ENCODE results near the gene AGT. TPM values are rescaled to one million over a fixed set of nuclear protein-coding genes. Genes with fewer than 3 reads are reported as not detected.

Gene AGT
- total RNA-seq, 2 donors from 2014 or later = 4.7 to 12.0 TPM

DNA sequence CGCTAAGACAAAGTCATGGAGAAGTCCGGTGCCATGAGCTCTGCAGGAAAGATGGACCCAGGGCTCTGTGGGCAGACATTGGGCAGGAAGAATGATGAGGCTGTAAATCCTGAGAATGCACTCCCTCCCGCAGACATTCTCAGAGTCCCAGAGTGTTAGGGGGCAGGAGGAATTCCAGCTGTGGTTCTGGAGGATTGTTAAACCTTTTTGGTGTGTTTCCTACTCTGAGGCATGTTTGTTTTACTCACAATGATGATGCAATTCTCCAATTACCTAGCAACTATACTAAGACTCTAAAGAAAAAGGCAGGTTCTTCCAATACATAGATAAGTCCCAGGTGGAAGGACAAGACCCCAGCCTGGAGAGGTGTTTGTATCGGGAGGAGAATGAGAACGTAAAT lies 30.5 kb upstream of the AGT start:
- Histone ChIP-seq H3K4me1 (replicated peaks) (no peaks in the 10 kb centered on the region), H3K9me3 (no peaks in the 10 kb centered on the region), H3K27me3 (replicated peaks; ENCODE audit: insufficient read depth) (no peaks in the 10 kb centered on the region), H3K36me3 (no peaks in the 10 kb centered on the region), H3K27ac (no peak overlapping the region), H3K4me3 (no peak overlapping the region)
- DNase-seq (ENCODE audit: low spot score) = no peak
- no peak for TF ChIP-seq POLR2A (IDR thresholded peaks at IDR 0.05)
- no peak for TF ChIP-seq POLR2AphosphoS5 (IDR thresholded peaks at IDR 0.05)
- TF ChIP-seq, protein P1, sequence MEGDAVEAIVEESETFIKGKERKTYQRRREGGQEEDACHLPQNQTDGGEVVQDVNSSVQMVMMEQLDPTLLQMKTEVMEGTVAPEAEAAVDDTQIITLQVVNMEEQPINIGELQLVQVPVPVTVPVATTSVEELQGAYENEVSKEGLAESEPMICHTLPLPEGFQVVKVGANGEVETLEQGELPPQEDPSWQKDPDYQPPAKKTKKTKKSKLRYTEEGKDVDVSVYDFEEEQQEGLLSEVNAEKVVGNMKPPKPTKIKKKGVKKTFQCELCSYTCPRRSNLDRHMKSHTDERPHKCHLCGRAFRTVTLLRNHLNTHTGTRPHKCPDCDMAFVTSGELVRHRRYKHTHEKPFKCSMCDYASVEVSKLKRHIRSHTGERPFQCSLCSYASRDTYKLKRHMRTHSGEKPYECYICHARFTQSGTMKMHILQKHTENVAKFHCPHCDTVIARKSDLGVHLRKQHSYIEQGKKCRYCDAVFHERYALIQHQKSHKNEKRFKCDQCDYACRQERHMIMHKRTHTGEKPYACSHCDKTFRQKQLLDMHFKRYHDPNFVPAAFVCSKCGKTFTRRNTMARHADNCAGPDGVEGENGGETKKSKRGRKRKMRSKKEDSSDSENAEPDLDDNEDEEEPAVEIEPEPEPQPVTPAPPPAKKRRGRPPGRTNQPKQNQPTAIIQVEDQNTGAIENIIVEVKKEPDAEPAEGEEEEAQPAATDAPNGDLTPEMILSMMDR (IDR thresholded peaks at IDR 0.05) = no peak
- intact Hi-C loops (cut with DNase I) = no loop called here
- 46% methylated on average over 5 of the region's 5 CpGs for WGBS

DNA sequence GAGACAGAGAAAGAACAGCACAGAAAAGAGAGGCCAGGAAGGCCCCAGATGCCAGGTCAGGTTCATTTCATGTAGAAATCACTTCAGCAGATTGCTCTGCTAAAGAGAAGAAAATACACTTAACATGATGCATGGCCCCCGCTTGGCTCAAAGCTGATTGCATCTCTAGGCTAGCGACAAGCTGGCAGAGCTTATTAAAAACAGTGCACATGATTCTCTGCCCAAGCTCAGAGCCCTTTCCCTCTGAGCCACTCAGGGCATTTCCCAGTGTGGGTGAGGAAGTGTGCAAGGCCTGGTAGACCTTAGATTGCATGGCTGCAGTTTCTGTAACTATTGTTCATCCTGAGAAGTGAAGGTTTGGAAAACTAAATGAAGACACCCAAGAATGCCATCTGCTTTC lies 30.0 kb upstream of the AGT start:
- no peak for DNase-seq (ENCODE audit: low spot score)
- H3K36me3 ChIP-seq = no peaks in the 10 kb centered on the region
- no peak overlapping the region for H3K4me3 ChIP-seq
- 46% methylated on average over 2 of the region's 2 CpGs for WGBS
- no peak for TF ChIP-seq POLR2A (IDR thresholded peaks at IDR 0.05)
- no peak for TF ChIP-seq POLR2AphosphoS5 (IDR thresholded peaks at IDR 0.05)
- H3K27ac ChIP-seq = no peak overlapping the region
- H3K27me3 ChIP-seq (replicated peaks; ENCODE audit: insufficient read depth) = no peaks in the 10 kb centered on the region
- intact Hi-C loops (cut with DNase I) = no loop called here
- H3K4me1 ChIP-seq (replicated peaks) = no peaks in the 10 kb centered on the region
- H3K9me3 ChIP-seq = no peaks in the 10 kb centered on the region

DNA sequence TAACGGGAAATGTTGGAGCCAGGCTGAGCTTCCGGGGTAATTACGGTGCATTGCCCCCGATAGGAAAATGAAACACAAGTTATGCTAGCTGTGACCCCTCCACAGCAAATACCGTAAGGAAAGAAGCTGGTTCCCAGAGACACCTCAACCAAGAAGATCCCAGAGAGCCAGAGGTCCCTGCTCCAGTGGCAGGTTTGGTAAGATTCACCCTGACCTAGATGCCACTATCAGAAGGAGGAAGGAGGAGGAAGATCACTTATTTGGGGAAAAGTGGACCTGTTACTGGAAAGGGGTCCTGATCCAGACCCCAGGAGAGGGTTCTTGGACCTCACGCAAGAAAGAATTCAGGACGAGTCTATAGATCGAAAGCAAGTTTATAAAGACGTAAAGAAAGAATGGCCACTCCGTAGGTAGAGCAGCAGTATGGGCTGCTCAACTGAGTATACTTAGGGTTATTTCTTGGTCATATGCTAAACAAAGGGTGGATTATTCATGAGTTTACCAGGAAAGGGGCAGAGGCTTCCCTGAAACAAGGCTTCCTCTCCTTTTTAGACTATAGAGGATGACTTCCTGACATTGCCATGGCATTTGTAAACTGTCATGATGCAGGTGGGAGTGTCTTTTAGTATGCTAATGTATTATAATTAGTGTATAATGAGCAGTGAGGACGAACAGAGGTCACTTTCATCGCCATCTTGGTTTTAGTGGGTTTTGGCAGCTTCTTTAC lies 25.8 kb upstream of the AGT start:
- Histone ChIP-seq H3K4me3 (no peak overlapping the region), H3K27me3 (replicated peaks; ENCODE audit: insufficient read depth) (no peaks in the 10 kb centered on the region), H3K4me1 (replicated peaks) (no peaks in the 10 kb centered on the region), H3K9me3 (no peaks in the 10 kb centered on the region), H3K27ac (no peak overlapping the region), H3K36me3 (no peaks in the 10 kb centered on the region)
- TF ChIP-seq, protein P1 (IDR thresholded peaks at IDR 0.05) = no peak
- no peak for TF ChIP-seq POLR2A (IDR thresholded peaks at IDR 0.05)
- TF ChIP-seq POLR2AphosphoS5 (IDR thresholded peaks at IDR 0.05) = no peak
- intact Hi-C loops (cut with DNase I) = no loop called here
- WGBS = 93% methylated on average over 12 of the region's 12 CpGs
- DNase-seq (ENCODE audit: low spot score) = no peak

- WGBS = 96% methylated on average over 3 of the region's 3 CpGs
- no peak for TF ChIP-seq POLR2AphosphoS5 (IDR thresholded peaks at IDR 0.05)
- TF ChIP-seq, protein P1 (IDR thresholded peaks at IDR 0.05) = no peak
- TF ChIP-seq POLR2A (IDR thresholded peaks at IDR 0.05) = no peak
- DNase-seq (ENCODE audit: low spot score) = no peak
Observed at GRCh38 chr1:230737622-230738262, 23.8 kb upstream of the AGT start.

DNA sequence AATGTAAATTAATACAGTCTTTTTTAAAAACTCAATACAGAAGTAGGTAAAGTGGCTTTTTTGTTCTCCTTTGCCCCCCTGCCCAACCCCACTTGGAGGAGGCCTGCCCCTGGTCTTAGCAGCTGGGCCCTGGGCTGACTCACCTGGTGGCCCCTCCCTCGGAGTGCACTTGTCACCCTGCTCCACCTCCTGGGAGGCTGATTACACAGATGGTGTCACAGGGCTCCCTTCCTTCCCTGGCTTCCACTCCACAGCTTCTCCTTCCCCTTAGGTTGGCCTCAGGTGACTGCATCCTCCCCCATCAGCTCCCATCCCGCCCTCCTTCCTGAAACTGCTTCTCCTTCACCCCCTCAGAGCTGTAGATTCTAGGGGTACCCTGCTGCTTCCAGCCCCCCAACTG lies 21.5 kb upstream of the AGT start:
- Histone ChIP-seq H3K9me3 (no peaks in the 10 kb centered on the region), H3K27ac (no peak overlapping the region), H3K4me3 (no peak overlapping the region), H3K27me3 (replicated peaks; ENCODE audit: insufficient read depth) (no peaks in the 10 kb centered on the region), H3K4me1 (replicated peaks) (peaks cover 5% of the 10 kb centered on the region), H3K36me3 (no peaks in the 10 kb centered on the region)
- no peak for DNase-seq (ENCODE audit: low spot score)
- intact Hi-C loops (cut with DNase I) = no loop called here
- 44% methylated on average over 2 of the region's 2 CpGs for WGBS
- no peak for TF ChIP-seq POLR2A (IDR thresholded peaks at IDR 0.05)
- TF ChIP-seq, protein P1 (IDR thresholded peaks at IDR 0.05) = no peak
- no peak for TF ChIP-seq POLR2AphosphoS5 (IDR thresholded peaks at IDR 0.05)

More at GRCh38 chr1:230737622-230738262, 23.8 kb upstream of the AGT start:
- H3K27ac ChIP-seq = no peak overlapping the region
- H3K9me3 ChIP-seq = no peaks in the 10 kb centered on the region
- H3K4me3 ChIP-seq = no peak overlapping the region
- intact Hi-C loops (cut with DNase I) = no loop called here
- no peaks in the 10 kb centered on the region for H3K36me3 ChIP-seq
- H3K4me1 ChIP-seq (replicated peaks) = no peaks in the 10 kb centered on the region
- H3K27me3 ChIP-seq (replicated peaks; ENCODE audit: insufficient read depth) = no peaks in the 10 kb centered on the region
